Psoas muscle (tissue), 8 donors: ENCODE results near the gene IFNA13. TPM values are rescaled to one million over a fixed set of nuclear protein-coding genes. Genes with fewer than 3 reads are reported as not detected.

ENCODE experiments used
- ATAC-seq, 4 donors: fragments of 200-7000 bp; cut with Tn5 transposase; one replicate each; pipeline ENCODE4 v1.9.1; 2020; ENCODE audit warnings: moderate library complexity in 3 of 4, mild to moderate bottlenecking in 2 of 4
- DNase-seq, 2 donors: peaks; one replicate each; pipeline ENCODE4 v3.0.0-alpha.2; 2020
- H3K27ac ChIP-seq: fragments of 200-600 bp; one replicate; pipeline ENCODE4 v1.8.0; 2022
- H3K27me3 ChIP-seq, 3 donors: fragments of 200-600 bp in 1 of 3; one replicate each; pipeline versions ENCODE4 v1.6.1 to v1.8.0; 2013 to 2022; ENCODE audit warnings: low read length in 2 of 3, mild to moderate bottlenecking in 2 of 3, moderate library complexity in 1 of 3; ENCODE audit not compliant: insufficient read depth in 3 of 3
- H3K36me3 ChIP-seq, 2 donors: fragments of 200-600 bp in 1 of 2; one replicate each; pipeline versions ENCODE4 v1.6.1 to v1.8.0; 2013 to 2022; ENCODE audit warnings: low read depth in 1 of 2, mild to moderate bottlenecking in 1 of 2, moderate library complexity in 1 of 2; ENCODE audit not compliant: insufficient read depth in 1 of 2
- H3K4me1 ChIP-seq: fragments of 200-600 bp; one replicate; pipeline ENCODE4 v1.8.0; 2022
- H3K4me3 ChIP-seq: fragments of 200-600 bp; one replicate; pipeline ENCODE4 v1.8.0; 2022; ENCODE audit warnings: mild to moderate bottlenecking
- H3K9me3 ChIP-seq: fragments of 200-600 bp; one replicate; pipeline ENCODE4 v1.8.0; 2022
- whole genome bisulfite sequencing, 3 donors: extraction: QIAGEN DNeasy Blood & Tissue Kit; methylation state at CpG; one replicate each; pipeline versions ENCODE4 v1.1.6 to v1.1.7; 2013; 5-methylcytosine and 5-hydroxymethylcytosine counted together
- intact Hi-C, 2 donors: fragments of 100-400 bp; cut with DNase I; formaldehyde crosslinking; loops; one replicate each; pipeline versions ENCODE4 v1.11.0 to v1.14.2; 2022
- polyA plus RNA-seq, 3 donors: library from polyadenylated mRNA; stranded (reverse); fragments of 200-250 nt; gene quantifications; one replicate each; pipeline ENCODE4 v1.2.3, GENCODE V29; 2013
- total RNA-seq, 4 donors: library from RNA; stranded (reverse); fragmentation: NEBNext Ultra II Directional in 2 of 4; extraction: Animal tissue kit (Norgen Biotek cat#: 25700) in 2 of 4; gene quantifications; one replicate each; pipeline versions ENCODE4 v1.2.1 to v1.2.4, GENCODE V29; 2021 to 2023
- TF ChIP-seq, protein P1 (sequence below): fragments of 200-600 bp; IDR thresholded peaks from one replicate; pipeline ENCODE4 v1.8.0; 2022; ENCODE audit warnings: antibody characterized with exemption
- donor health status: healthy with polysubstance abuse.
- donor health status: DM: no; HTN: no; CAD: no; lungs with moderate emphysema.
- donor health status: Bipolar disorder and iron deficiency.
- donor health status: healthy.
- donor health status: DM: yes; HTN: yes; CAD: no.
- donor health status: DM: no; HTN: no; CAD: no.
- donor health status: DM: no; HTN: no; CAD: no.
- donor health status: DM: yes; HTN: yes; CAD: no.

The IFNA13 gene
- total and polyA plus RNA-seq, 7 donors = not detected

DNA sequence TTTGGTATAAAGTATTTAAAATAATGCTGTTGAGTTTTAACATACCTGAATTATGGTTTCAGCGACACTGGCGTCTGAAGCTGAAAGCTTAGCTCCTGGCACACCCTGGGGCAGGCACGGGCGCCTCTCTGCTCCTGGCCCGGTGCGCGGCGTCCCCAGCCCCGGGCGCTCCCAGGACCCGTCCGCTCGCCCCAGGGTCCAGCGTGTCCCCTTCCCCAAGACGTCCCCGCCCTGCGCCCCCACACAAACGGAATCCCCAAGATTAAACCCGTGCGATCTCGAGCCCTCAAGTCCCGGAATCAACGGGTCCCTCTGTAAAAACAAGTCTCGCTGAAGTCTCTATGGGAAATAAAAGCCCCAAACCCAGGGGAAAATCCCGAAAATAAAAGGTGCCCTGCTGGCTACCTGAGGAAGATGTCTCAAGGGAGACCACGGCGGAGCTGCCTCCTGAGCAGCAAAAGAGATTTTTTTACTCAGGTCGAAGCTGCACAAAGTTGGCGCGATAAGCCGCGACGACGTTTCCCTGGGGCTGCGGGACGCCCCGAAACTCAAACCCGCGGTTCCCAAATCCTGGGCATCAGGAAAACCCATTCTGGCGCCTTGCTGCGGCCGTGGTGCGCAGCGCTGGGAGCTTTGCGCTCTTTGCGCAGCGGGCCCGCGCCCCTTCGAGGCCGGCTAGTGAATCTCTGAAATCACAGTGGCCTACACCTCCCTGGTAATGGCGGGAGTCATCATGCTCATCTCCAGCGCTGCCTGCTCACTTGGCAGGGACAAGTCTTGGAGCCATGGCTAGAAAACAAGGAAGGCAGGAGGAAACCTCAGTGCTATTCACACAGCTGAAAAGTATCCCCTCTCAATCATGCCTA is 34.8 kb upstream of the IFNA13 start:
- DNase-seq (peak; percentile 30 to 46), ATAC-seq (peak in 2 of 4 donors; percentile 37 to 68)
- H3K36me3 ChIP-seq = no peaks in the 10 kb centered on the region
- H3K4me1 ChIP-seq = peaks cover 8% of the 10 kb centered on the region
- intact Hi-C loops = no loop called here
- H3K9me3 ChIP-seq = no peaks in the 10 kb centered on the region
- H3K27me3 ChIP-seq = peaks cover 0 to 22% (median 0%) of the 10 kb centered on the region in 3 donors
- TF ChIP-seq, protein P1, sequence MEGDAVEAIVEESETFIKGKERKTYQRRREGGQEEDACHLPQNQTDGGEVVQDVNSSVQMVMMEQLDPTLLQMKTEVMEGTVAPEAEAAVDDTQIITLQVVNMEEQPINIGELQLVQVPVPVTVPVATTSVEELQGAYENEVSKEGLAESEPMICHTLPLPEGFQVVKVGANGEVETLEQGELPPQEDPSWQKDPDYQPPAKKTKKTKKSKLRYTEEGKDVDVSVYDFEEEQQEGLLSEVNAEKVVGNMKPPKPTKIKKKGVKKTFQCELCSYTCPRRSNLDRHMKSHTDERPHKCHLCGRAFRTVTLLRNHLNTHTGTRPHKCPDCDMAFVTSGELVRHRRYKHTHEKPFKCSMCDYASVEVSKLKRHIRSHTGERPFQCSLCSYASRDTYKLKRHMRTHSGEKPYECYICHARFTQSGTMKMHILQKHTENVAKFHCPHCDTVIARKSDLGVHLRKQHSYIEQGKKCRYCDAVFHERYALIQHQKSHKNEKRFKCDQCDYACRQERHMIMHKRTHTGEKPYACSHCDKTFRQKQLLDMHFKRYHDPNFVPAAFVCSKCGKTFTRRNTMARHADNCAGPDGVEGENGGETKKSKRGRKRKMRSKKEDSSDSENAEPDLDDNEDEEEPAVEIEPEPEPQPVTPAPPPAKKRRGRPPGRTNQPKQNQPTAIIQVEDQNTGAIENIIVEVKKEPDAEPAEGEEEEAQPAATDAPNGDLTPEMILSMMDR = no peak
- no peak overlapping the region for H3K27ac ChIP-seq
- 2 to 3% (median 2%) methylated on average over 53 of the region's 53 CpGs for WGBS, 3 donors
- H3K4me3 ChIP-seq = peak overlapping the region; percentile 60

DNA sequence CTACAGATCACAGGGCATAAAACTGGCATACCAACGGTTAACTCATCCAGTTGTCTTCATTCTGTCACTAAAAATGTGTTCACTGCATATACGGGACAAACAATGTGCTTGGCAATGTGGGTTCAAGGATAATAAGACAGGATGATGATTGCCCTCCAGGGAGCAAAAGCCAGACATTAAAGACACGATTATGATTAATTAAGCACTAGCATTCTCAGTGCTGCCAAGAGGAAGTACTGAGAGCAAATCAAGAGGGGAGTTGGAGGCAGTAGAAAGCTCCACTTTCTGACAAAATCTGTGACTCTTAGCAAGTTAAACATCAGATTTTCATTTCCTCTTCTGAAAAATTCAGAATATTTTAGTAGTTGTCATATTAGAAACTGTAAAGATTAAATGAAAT is 32.1 kb upstream of the IFNA13 start:
- Histone ChIP-seq H3K36me3 (no peaks in the 10 kb centered on the region), H3K9me3 (no peaks in the 10 kb centered on the region), H3K27ac (no peak overlapping the region), H3K4me3 (no peak overlapping the region), H3K4me1 (peaks cover 8% of the 10 kb centered on the region), H3K27me3 (peaks cover 0 to 25% (median 0%) of the 10 kb centered on the region in 3 donors)
- TF ChIP-seq, protein P1 = no peak
- DNase-seq (no peak), ATAC-seq (no peak)
- 32 to 47% (median 44%) methylated on average over 3 of the region's 3 CpGs for WGBS, 3 donors
- intact Hi-C loops = loop anchor here (5.0 kb wide), 1 partner anchor 73 kb away; no protein-coding TSS in a partner anchor

DNA sequence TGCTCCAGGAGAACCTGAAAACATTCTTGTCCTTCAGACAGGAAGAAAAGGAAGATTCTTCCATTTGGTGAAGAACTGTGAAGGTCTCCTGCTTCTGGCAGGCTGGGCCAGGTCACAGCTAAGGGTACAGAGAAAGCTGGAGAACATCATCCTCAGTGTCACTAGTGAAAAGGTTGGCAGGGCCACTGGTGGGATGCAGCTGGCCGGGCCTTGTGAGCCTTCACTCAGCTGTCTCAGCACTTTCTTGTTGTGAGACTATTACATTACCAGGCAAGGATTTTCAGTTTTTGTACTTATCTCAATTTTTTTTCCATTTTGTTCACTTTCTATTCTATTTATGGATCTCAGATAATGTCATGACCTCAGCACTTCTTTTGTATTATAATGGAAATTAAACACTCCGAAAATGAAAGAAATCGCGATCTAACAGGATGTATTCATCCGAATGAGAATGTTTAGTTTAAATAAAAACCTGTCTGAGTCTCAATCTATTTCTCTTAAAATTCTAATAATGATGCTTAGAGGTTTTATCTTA is 31.2 kb upstream of the IFNA13 start:
- H3K9me3 ChIP-seq = no peaks in the 10 kb centered on the region
- TF ChIP-seq, protein P1 = no peak
- no peak overlapping the region for H3K27ac ChIP-seq
- H3K4me3 ChIP-seq = no peak overlapping the region
- 66 to 77% (median 76%) methylated on average over 5 of the region's 5 CpGs for WGBS, 3 donors
- peaks cover 0 to 25% (median 0%) of the 10 kb centered on the region in 3 donors for H3K27me3 ChIP-seq
- H3K4me1 ChIP-seq = peaks cover 8% of the 10 kb centered on the region
- no peaks in the 10 kb centered on the region for H3K36me3 ChIP-seq
- intact Hi-C loops = loop anchor here (5.0 kb wide), 1 partner anchor 72 kb away; no protein-coding TSS in a partner anchor
- DNase-seq = no peak
- ATAC-seq = no peak

DNA sequence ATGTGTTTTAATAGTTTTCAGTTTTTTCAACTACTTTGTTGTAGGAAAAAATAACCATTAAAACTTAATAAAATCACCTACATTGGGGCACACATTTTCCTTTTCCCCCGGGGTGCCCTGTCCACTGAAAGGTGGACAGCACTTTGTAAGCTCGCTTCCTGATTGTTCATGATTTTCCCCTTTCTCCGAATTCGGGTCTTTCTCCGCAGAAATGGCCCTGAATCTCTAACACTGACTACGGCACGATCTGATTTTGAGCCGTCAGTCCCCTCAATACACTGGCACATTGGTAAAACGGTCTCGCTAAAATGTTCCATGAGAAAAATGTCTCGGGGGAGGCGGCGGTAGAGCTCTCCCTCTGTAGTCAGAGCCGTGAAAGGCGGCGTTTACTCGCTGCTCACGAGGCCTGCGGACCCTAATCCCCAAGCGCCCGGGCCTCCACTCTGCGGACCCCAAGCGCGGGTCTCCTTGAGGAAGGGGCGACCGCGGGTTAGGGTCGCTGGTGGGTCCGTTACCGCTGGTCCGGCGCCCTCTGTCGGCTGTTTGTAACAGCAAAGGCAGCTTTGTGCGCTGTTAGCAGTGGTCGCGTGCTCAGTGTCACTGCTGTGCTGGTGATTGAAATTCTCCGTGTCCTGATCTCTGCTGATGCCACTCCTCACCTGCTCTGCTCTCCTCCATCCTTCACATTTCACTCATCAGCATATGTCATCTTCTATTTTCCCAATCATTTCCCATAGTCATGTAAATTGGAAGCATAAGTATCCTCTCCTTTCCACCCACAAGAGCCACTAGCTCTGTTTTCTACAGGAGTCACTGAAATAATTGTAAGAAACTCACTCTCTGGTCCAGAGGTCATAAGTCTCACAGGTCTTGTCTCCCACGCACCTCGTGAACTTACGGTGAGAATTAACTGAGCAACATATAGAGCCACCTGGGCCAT is 28.2 kb upstream of the IFNA13 start:
- no peak overlapping the region for H3K27ac ChIP-seq
- intact Hi-C loops = loop anchor here (5.0 kb wide), 1 partner anchor 69 kb away; no protein-coding TSS in a partner anchor
- TF ChIP-seq, protein P1 = peak; percentile 82
- H3K36me3 ChIP-seq = no peaks in the 10 kb centered on the region
- H3K4me3 ChIP-seq = peak overlapping the region; percentile 71
- WGBS, 3 donors = 7% methylated on average over 40 of the region's 40 CpGs
- ATAC-seq = peak; percentile 46 to 88 (median 70)
- no peaks in the 10 kb centered on the region for H3K9me3 ChIP-seq
- peaks cover 0 to 11% (median 0%) of the 10 kb centered on the region in 3 donors for H3K27me3 ChIP-seq
- H3K4me1 ChIP-seq = no peaks in the 10 kb centered on the region
- DNase-seq = peak; percentile 39 to 66
